Suppressor macrophage treated with lipopolysaccharide for 1 hour (primary cell): ENCODE measurements around the gene RGSL1.
A peak's percentile ranks its signal among the peaks of the same experiment; 100 is the strongest.

Experiments used
- DNase-seq, 3 donors: peaks; one replicate each; pipeline ENCODE4 v3.0.0-alpha.2; 2020 to 2022

RGSL1 gene

GRCh38 chr1:182450087-182450486 lies at the start of gene RGSL1:
Gene RGSL1, plus strand, starts transcription at chr1:182450146. Its CDS starts 20 bp downstream, at chr1:182450166.
- no peak for DNase-seq

- no peak for DNase-seq
Observed at GRCh38 chr1:182400567-182400966, 49.4 kb upstream of the RGSL1 start, which contains the start of gene TEDDM1. Gene TEDDM1, minus strand, starts transcription at chr1:182400667. Its CDS starts 182 bp downstream, at chr1:182400485.

- no peak for DNase-seq
Observed at GRCh38 chr1:182404781-182405180, 45.2 kb upstream of the RGSL1 start.

- no peak for DNase-seq
Observed at GRCh38 chr1:182405578-182405977, 44.4 kb upstream of the RGSL1 start.

- peak; percentile 78 to 93 (median 87) for DNase-seq
Observed at GRCh38 chr1:182406012-182406411, 43.9 kb upstream of the RGSL1 start.

- no peak for DNase-seq
Observed at GRCh38 chr1:182407724-182408123, 42.2 kb upstream of the RGSL1 start.

GRCh38 chr1:182408435-182409075 lies 41.4 kb upstream of the RGSL1 start:
- no peak for DNase-seq

- DNase-seq = no peak
Observed at GRCh38 chr1:182410138-182410537, 39.8 kb upstream of the RGSL1 start.

GRCh38 chr1:182410620-182411273 lies 39.2 kb upstream of the RGSL1 start:
- DNase-seq = no peak

- DNase-seq = no peak
Observed at GRCh38 chr1:182413486-182413885, 36.5 kb upstream of the RGSL1 start.

- no peak for DNase-seq
Observed at GRCh38 chr1:182413969-182414368, 36.0 kb upstream of the RGSL1 start.

GRCh38 chr1:182415789-182416188 lies 34.2 kb upstream of the RGSL1 start:
- peak; percentile 38 to 61 (median 44) for DNase-seq

- no peak for DNase-seq
Observed at GRCh38 chr1:182426442-182427430, 23.2 kb upstream of the RGSL1 start.

GRCh38 chr1:182428043-182428442 lies 21.9 kb upstream of the RGSL1 start:
- DNase-seq = no peak

GRCh38 chr1:182430263-182431068 lies 19.5 kb upstream of the RGSL1 start:
- DNase-seq = peak; percentile 36 to 53 (median 47)

GRCh38 chr1:182431278-182431677 lies 18.7 kb upstream of the RGSL1 start:
- no peak for DNase-seq

- DNase-seq = no peak
Observed at GRCh38 chr1:182433580-182433979, 16.4 kb upstream of the RGSL1 start.

GRCh38 chr1:182438326-182438725 lies 11.6 kb upstream of the RGSL1 start:
- peak in 2 of 3 donors; percentile 10 to 21 for DNase-seq

GRCh38 chr1:182441719-182442118 lies 8.2 kb upstream of the RGSL1 start:
- DNase-seq = no peak

GRCh38 chr1:182442333-182442732 lies 7.6 kb upstream of the RGSL1 start:
- DNase-seq = peak in 1 of 3 donors; percentile 3

- DNase-seq = peak in 1 of 3 donors; percentile 18
Observed at GRCh38 chr1:182444497-182444896, 5.4 kb upstream of the RGSL1 start.

- DNase-seq = peak; percentile 63 to 74 (median 68)
Observed at GRCh38 chr1:182446033-182446669, 3.8 kb upstream of the RGSL1 start.
